ENCODE measurements around the gene NRAP.

DNA sequence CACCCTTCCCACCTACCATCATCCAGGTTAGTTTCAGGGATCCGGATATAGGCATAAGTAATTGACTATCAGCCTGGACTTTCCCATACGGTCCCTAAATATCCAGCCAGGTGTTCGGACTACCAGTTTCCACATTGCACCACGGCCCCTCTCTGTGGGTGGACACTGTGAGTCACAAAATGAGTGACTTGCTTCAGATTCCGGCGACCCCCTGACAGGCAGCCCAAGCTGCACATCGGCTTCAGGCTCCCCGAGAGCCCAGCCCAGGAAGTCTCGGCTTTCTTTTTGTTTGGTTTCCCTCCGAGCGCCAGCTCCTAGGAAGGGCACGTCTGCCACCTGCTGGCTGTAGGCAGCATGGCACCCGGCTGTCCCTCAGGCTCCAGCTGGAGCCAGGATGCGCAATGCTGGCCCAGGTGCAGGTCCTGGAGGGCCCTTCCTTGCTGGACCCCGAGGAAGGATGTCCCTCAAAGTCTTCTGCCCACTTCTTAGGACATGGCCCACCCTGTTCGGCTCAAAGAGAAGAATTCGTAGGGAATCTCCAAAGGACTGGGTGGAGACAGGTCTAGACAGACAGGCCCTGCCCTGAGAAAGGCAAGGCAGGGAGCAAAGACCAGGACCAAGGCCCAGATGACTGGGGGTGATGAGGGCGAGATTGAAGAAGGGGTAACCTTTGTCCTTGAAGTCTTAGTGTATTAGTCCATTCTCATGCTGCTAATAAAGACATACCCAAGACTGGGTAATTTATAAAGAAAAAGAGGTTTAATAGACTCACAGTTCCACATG lies 100.3 kb downstream of the NRAP start:
- TF ChIP-seq CTCF (IDR thresholded peaks at IDR 0.05) (peak in 2 of 3 donors; percentile 19 to 78), POLR2A (IDR thresholded peaks at IDR 0.05) (no peak)
